ENCODE measurements around the gene EP400.

Gene EP400

DNA sequence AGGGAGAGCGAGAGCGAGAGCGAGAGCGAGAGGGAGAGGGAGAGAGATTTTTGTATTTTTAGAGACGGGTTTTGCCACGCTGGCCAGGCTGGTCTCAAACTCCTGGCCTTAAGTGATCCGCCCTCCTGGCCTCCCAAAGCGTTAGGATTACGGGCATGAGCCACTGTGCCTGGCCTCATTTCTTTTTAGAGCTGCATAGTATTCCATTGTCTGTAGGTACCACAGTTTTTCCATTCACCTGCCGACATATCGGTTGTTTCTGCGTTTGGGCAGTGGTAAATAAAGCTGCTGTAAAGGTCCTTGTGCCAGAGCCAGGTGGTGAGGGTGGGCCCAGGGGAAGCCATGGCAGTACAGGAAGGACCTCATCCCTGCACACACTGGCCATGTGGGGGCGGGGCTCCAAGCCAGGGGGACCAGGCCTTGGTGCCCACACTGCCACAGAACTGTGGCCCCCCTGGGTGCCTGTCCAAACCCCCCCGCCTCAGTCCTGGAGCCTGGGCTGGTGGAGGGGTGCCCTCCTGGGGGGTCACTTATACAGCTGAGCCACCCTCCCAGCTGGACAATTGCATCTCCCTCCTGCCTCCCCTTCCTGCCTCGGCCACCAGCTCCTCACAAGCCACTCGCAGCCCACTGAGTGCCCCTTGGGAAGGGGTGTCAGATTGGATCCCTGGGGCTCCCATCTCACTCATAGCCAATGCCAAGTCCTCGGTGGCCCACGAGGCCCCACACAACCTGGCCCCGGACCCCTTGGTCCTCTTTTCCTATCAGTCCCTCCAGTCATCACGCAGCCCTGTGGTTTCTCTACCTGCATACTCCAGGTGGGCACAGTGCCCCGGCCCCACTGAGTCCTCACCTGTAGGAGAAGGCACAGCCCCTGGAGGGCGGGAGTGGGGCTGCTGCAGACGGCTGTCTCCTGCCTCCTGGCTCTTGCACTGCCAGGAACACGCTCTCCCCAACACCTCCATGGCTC is 22.3 kb upstream of the EP400 start:
- DNase-seq = no peak

DNA sequence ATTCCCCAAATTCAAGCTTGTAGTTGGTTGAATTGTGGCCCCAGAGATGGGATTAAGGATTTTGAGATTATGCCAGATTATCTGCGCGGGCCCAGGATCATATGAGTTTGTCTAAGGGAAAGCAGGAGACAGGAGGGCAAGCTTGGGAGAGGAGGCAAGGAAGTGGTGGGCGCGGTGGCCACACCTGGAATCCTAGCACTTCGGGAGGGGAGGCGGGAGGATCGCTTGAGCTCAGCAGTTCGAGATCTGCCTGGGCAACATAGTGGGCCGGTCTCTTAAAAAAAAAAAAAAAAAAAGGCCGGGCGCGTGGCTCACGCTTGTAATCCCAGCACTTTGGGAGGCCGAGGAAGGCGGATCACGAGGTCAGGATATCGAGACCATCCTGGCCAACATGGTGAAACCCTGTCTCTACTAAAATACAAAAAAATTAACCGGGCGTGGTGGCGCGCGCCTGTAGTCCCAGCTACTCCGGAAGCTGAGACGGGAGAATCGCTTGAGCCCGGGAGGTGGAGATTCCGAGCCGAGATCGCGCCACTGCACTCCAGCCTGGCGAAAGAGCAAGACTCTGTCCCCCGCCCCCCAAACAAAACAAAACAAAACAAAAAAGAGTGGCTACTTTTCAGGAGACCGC is 21.5 kb upstream of the EP400 start:
- DNase-seq = no peak

DNA sequence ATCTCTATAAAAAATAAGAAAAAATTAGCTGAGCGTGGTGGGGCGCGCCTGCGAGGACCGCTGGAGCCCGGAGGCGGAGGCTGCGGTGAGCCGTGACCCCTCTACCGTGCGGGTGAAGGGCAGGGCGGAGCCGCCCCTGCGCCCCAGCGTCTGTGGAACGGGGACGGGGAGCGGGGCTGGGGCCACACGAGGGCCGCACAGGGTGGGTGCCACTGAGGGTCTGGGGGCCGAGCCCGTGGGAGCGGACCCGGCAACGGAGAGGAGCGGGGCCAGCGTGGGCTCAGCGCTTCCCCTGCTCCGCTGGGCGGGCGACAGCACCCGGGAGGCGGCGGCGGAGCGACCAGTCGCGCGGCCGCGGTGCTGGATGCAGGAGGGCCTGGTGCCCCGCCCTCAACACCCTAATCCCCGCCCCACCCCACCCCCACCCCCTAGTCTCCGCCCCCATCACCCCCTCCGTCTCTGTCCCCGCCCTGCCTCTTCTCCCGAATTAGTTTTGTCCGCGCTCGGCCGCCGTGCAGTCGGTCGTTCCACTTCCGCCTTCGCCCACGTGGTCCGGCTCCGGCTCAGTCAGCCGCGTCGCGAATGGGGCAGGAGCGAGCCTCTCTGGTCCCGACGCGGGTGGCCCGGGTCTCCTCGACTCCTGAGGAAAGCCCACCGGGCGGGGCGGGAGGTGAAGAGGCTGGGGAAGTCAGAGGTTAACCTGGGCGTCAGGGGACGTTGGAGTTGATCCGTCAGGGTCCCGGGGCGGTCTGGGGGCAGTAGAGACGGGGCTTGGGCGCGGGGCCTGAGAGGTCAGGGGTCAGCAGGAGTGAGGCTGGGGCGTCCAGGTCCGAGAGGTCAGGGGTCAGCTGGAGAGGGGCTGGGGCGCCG is 20.8 kb upstream of the EP400 start, which contains the start of gene PUS1:
Gene PUS1 (plus strand): TSS at position 566 of the 870 bp plus-strand sequence. CDS start 447 bp downstream, outside the sequence.
- peak; percentile 96 for DNase-seq

DNA sequence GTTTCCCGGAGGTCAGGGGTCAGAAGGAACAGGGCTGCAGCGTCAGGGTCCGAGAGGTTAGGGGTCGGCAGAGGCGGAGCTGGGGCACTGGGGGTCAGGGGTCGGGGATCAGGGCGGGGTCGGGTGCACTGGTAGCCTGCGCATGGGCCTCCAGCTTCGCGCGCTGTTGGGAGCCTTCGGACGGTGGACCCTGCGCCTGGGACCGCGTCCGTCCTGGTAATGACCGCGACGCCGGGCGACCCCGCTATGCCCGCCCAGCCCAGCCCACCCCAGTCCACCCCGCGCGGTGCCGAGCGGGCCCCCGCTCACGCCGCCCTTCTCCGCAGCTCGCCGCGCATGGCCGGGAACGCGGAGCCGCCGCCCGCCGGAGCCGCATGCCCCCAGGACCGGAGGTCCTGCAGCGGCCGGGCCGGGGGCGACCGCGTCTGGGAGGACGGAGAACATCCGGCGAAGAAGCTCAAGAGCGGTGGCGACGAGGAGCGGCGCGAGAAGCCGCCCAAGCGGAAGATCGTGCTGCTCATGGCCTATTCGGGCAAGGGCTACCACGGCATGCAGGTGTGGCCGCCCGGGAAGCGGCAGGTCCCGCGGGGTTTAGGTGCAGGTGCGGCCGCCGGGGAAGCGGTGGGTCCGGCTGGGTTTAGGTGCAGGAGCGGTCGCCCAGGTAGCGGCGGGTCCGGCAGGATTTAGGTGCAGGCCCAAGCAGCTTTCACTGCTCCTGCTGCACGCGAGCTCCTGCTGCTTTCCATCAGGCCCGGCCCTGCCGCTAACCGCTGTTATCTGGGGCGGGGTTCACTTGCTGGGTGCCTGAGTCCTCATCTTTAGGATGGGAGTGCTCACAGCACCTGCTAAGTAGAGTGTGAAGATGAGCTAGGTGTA is 19.9 kb upstream of the EP400 start:
- peak; percentile 56 for DNase-seq

DNA sequence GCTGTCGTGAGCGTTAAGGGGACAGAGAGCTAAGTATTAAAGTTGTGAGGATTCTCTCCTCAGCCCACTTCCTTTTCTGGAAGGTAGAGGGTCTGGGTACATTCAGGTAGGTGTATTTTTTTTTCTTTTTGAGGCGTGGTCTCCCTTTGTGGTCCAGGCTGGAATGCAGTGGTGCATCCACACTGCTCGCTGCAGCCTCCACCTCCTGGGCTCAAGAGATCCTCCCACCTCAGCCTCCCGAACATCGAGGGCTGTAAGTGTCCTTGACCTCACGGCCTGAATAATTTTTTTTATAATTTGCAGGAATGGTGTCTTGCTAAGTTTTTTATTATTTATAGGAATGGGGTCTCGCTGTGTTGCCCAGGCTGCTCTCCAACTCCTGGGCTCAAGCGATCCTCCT is 19.2 kb upstream of the EP400 start:
- no peak for DNase-seq

DNA sequence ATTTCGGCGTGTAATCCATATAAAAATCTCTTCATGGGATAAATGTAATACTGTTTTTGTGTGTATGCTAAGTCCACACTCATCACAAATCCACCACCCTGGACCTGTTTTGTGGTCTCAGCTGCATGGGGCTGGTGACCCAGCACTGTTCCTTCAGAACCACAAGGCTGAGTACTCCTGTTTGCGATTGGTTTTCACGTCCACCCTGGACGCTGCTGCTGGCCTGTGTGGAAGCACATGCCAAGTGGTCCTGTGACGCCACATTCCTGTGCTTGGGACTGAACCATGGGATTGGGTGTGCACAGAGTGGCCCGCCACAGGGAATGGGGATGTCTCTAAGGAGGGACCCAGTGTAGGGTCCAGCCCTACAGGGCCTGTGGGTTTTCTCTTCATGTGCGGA is 16.4 kb upstream of the EP400 start:
- DNase-seq = no peak

DNA sequence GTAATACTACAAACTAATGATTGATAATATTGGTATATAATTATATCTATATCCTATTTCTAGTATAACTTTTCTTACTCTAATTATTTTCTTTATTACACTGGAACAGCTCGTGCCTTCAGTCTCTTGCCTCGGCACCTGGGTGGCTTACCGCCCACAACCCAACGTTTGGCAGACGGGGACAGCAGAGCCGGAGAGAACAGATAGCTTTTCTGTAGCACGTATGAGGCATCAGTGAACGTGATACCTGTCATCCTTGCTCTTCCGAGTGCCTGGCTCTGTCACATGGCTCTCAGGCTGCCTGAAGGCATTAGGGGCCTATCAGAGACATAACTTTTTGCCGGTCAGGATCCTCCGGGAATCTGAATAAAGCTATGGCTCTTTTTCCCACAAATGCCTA is 15.2 kb upstream of the EP400 start:
- DNase-seq = no peak

DNA sequence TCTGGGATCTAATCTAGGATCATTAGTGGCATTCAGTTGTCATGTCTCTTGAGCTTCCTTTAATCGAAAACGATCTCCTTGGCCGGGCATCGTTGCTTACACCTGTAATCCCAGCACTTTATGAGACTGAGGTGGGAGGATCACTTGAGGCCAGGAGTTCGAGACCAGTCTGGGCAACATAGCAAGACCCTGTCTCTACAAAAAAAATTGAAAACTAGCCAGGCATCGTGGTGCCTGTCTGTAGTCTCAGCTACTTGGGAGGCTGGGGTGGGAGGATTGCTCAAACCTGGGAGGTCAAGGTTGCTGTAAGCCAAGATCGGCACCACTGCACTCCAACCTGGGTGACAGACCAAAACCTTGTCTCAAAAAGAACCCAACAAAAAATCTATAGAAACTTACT is 11.7 kb upstream of the EP400 start:
- no peak for DNase-seq

DNA sequence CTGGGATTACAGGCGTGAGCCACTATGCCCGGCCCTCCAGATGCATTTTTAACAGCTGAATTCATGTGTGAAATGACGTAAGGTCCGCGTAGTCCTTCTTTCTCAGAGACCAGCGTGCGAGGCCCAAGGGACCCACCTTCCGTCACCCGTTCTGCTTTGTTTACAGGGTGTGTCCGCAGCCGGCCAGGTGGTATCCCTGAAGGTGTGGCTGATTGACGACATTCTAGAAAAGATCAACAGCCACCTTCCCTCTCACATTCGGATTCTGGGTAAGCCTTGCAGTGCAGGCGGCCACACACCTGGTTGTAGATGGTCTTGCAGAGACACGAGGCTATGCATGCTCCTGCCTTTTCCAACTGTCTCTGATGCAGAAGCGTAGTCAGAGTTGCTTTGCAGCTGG is 10.7 kb upstream of the EP400 start:
- DNase-seq = no peak

DNA sequence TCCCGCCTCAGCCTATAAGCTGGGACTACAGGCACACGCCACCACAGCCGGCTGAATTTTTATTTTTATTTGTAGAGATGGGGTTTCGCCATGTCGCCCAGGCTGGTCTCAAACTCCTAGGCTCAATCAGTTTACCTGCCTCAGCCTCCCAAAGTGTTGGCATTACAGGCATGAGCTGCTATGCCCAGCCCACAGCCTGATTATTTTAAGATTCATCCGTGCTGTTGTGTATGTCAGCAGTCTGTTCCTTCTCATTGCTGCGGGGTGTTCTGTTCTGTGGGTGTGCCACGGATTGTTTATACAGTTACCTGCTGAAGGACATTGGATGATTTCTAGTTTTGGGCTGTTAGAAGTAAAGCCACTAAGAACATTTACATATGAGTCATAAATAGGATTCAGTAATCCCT is 9.6 kb upstream of the EP400 start:
- no peak for DNase-seq

DNA sequence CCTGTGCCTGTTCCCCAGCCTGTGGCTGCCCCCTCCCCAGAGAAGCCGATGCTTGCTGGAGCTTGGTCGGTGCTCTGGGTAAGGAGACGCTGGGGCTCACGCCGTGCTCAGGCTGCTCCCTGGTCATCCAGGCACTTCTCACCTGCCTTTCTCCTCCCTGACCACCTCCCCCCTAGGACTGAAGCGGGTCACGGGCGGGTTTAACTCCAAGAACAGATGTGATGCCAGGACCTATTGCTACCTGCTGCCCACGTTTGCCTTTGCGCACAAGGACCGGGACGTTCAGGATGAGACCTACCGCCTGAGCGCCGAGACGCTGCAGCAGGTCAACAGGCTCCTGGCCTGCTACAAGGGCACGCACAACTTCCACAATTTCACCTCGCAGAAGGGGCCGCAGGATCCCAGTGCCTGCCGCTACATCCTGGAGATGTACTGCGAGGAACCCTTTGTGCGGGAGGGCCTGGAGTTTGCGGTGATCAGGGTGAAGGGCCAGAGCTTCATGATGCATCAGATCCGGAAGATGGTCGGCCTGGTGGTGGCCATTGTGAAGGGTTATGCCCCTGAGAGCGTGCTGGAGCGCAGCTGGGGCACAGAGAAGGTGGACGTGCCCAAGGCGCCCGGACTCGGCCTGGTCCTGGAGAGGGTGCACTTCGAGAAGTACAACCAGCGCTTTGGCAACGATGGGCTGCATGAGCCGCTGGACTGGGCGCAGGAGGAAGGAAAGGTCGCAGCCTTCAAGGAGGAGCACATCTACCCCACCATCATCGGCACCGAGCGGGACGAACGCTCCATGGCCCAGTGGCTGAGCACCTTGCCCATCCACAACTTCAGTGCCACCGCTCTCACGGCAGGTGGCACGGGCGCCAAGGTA is 8.4 kb upstream of the EP400 start:
- DNase-seq = no peak

DNA sequence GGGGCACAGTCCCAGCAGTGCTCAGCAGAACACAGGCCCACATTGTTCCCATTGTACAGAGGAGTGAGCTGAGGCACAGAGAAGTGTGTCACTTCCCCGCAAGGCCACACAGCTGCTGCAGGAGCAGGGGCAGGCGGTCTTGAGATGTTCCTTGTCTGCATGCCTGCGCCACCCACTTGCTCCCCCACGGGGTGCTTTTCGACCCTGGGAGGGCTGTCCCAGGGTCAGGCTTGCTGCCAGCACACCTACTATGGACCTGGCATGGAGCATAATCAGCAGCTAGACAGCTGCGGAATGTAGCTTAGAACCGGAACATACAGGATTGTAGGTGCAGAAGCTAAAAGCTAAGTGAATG is 7.8 kb upstream of the EP400 start:
- no peak for DNase-seq

DNA sequence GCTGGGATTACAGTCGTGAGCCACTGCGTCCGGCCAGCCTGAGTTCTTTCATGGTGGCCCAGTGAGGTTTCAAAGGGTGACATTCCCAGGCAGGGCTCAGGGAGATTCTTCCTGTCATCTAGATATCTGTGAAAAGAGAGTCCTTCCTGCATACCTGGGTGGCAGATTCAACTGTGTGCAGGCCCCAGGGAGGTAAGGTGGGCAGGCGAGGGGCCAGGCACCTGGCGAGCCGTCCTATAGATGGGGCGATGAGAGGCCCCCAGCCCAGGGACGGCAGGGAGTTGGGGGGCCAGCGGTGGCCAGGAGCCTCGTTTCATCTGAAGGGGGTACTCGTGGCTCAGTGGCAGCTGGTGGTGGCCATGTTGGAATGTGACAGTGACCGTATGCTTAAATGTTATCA is 7.1 kb upstream of the EP400 start:
- no peak for DNase-seq

DNA sequence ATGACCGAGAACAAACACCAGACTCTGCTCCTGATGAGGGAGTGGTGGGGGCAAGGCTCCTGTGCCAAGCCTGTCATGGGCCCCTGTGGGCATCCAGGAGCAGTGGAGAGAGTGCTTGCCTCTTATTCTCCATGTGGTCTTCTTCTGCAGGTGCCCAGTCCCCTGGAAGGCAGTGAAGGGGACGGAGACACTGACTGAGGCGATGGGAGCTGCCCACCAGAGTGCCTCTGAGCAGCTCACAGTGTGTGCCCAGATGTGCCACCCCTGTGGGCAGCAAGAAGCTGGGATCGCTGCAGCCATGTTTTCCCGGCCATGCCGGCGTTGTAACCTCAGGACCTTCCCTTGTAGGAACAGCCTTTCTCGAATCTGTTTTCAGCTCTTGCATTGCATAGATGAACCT is 6.4 kb upstream of the EP400 start:
- DNase-seq = no peak

DNA sequence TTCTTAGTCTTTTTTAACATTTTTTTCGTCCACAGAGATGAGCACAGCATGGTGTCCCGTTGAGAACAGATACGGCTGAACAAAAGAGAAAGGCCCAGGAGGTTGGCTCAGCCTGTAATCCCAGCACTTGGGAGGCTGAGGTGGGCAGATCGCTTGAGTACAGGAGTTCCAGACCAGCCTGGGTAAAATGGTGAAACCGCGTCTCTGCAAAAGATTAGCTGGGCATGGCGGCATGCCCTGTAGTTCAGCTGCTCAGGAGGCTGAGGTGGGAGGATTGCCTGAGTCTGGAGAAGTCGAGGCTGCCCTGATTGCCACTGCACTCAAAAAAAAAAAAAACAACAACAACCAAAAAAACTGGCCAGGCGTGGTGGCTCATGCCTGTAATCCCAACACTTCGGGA is 5.9 kb upstream of the EP400 start:
- DNase-seq = no peak

DNA sequence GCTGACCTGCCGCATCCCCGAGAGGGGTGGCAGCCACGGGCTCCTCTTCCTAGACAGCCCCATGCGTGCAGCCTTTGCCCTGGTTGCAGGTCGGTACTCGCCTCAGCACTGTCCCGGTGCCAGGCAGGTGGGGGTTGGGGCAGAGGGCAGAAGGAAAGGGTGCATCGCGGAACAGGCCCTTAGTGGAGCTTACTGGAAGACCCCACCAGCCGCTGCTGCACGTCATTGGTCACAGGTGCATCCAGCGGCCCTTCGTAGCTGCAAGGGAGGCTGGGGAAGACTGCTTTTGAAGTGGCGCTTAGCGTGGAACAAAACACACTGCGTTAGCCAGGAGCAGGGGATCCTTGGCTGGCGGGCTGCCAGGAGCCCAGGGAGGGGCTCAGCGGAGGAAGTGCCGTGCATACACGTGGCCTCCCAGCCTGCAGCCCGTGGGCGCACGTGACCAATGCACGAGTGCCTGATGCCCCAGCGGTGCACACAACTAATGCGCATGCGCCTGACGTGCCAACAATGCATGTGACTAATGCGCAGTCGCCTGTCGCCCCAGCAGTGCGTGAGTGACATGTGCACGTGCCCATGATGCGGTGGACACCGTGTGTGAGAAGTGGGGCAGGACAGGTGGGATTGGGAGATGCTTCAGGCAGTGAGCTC is 5.0 kb upstream of the EP400 start:
- no peak for DNase-seq

DNA sequence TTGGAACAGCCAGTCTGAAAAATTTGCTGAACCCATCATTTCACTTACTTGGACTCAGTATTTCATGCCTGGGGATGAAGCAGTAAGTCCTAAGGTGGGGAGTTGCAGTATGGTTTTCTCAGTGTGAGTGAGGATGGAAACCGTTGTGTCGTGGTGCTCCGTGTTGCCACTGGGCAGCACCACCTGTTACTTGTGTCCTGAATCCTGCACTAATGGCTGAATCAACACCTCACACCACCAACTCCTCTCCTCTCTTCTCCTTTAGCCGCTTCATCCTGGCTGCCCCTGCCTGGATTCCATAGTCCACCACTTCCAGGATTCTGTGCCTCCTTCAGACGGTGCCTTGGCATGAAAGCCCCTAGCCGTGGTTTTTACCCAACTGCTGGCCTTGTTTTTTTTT is 3.0 kb upstream of the EP400 start:
- no peak for DNase-seq

DNA sequence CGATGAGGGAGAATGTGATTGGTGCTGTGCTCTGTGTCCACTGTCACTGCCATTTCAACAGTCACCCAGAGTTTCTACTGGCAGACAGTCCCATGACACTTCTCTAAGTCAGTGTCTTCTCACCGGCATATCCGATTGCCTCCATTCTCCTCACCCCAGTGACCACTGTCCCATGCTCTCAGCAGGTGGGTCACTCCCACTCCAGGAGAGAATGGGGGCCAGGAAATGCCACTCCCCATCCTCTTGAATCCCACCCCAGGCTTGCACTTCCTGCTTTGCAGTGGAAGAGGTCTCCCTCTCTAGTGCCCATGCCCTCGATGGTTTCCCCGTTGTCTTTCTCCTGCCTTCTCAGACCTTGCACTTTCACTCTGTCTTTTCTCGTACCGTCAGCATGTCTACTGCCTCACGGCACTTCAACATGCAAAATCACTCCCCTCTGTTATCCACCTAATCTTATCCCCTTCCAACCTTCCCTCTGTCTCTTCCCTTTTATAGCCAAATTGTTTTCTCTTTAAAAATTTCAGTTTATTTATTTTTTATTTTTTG is 2.2 kb upstream of the EP400 start:
- DNase-seq = no peak

DNA sequence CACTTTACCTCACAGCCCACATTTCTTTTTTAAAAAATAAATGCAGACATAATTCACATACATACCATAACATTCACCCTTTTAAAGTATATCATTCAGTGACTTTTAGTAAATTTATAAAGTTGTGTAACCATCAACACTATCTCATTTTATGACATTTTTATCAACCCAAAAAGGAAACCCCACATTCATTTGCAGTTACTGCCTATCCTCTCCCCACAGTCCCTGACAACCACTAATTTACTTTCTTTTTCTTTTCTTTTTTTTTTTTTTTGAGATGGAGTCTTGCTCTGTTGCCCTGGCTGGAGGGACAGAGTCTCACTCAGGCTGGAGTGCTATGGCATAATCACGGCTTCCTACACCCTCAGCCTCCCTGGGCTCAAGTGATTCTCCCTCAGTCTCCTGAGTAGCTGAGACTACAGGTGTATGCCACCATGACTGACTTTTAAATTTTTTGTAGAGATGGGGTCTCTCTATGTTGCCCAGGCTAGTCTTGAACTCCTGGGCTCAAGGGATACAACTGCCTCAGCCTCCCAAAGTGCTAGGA is 1.5 kb upstream of the EP400 start:
- DNase-seq = no peak
